GM12891 (cell line): ENCODE data around the gene SREK1.

ENCODE experiments used
- PAX5 ChIP-seq: IDR thresholded peaks from 2 replicates; pipeline ENCODE4 v1.6.1; 2011; ENCODE audit warnings: low read length, moderate library complexity, mild to moderate bottlenecking; ENCODE audit not compliant: insufficient read depth, severe bottlenecking
- POLR2A ChIP-seq: IDR thresholded peaks from 2 replicates; pipeline ENCODE4 v1.6.1; 2011; ENCODE audit warnings: low read depth, low read length, control low read depth
- POLR2AphosphoS5 ChIP-seq: IDR thresholded peaks from 2 replicates; pipeline ENCODE4 v1.6.1; 2011; ENCODE audit warnings: low read depth, low read length, control low read depth
- TAF1 ChIP-seq: IDR thresholded peaks from 2 replicates; pipeline ENCODE4 v1.6.1; 2011; ENCODE audit warnings: low read depth, low read length, control low read depth

GRCh38 chr5:66168226-66168625, 24.1 kb downstream of the SREK1 start:
- no peak for TF ChIP-seq PAX5
- TF ChIP-seq POLR2A: no peak
- no peak for TF ChIP-seq POLR2AphosphoS5
- no peak for TF ChIP-seq TAF1
